ENCODE data around the gene DCTN1. TPM values are rescaled to one million over a fixed set of nuclear protein-coding genes. Genes with fewer than 3 reads are reported as not detected.
A peak's percentile ranks its signal among the peaks of the same experiment; 100 is the strongest.

Gene DCTN1
- total RNA-seq, 3 donors from 2014 or later = 114 to 159 (median 116) TPM

DNA sequence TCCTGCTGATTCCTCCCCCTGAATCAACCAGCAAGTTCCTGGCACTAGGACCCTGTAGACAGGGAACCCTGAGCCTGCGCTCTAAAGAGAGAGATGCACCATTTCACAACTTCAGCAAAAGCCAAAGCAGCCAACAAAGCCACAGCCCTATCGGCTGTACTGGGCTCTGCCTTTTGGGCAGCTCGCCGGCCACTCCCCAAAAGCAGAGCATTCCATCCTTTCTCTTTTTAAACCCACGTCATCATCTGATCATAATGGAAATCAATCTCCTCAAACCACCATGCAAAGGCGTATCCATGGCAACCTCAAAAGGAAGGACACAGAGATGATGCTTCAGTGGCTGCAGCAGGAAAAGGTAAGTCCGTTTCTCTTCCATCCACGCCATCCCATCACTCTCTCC is 5.3 kb upstream of the DCTN1 start:
- ATAC-seq (no peak), DNase-seq (no peak)
- TF ChIP-seq, protein P1, sequence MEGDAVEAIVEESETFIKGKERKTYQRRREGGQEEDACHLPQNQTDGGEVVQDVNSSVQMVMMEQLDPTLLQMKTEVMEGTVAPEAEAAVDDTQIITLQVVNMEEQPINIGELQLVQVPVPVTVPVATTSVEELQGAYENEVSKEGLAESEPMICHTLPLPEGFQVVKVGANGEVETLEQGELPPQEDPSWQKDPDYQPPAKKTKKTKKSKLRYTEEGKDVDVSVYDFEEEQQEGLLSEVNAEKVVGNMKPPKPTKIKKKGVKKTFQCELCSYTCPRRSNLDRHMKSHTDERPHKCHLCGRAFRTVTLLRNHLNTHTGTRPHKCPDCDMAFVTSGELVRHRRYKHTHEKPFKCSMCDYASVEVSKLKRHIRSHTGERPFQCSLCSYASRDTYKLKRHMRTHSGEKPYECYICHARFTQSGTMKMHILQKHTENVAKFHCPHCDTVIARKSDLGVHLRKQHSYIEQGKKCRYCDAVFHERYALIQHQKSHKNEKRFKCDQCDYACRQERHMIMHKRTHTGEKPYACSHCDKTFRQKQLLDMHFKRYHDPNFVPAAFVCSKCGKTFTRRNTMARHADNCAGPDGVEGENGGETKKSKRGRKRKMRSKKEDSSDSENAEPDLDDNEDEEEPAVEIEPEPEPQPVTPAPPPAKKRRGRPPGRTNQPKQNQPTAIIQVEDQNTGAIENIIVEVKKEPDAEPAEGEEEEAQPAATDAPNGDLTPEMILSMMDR (IDR thresholded peaks at IDR 0.05) = no peak
- Histone ChIP-seq H3K4me3 (no peak overlapping the region), H3K4me1 (ENCODE audit: low read depth) (peaks cover 13% of the 10 kb centered on the region), H3K36me3 (ENCODE audit: low read depth) (no peaks in the 10 kb centered on the region), H3K9me3 (no peaks in the 10 kb centered on the region)
- intact Hi-C loops (cut with DNase I, micrococcal nuclease) = no loop called here

DNA sequence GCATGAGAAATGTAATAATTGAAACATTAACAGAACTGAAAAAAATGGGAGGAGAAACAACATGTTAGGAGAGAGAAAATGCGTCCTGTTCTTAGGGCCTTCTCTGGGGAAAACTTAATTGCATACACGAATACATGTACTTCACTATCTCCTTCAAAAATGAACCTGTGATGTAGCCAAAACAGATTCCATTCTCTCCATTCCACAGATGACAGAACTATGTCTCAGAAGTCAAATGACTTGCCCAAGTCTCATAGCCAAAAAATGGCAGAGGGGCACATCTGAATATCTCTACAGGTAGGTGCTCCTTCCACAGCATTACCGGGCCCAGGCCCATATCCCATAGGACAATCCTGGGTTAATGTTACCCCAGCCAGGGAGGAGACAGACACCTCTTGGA is 3.9 kb upstream of the DCTN1 start:
- DNase-seq (no peak), ATAC-seq (no peak)
- Histone ChIP-seq H3K9me3 (no peaks in the 10 kb centered on the region), H3K4me3 (no peak overlapping the region), H3K4me1 (ENCODE audit: low read depth) (peaks cover 14% of the 10 kb centered on the region), H3K36me3 (ENCODE audit: low read depth) (no peaks in the 10 kb centered on the region)
- TF ChIP-seq, protein P1 (IDR thresholded peaks at IDR 0.05) = no peak
- intact Hi-C loops (cut with DNase I, micrococcal nuclease) = no loop called here

DNA sequence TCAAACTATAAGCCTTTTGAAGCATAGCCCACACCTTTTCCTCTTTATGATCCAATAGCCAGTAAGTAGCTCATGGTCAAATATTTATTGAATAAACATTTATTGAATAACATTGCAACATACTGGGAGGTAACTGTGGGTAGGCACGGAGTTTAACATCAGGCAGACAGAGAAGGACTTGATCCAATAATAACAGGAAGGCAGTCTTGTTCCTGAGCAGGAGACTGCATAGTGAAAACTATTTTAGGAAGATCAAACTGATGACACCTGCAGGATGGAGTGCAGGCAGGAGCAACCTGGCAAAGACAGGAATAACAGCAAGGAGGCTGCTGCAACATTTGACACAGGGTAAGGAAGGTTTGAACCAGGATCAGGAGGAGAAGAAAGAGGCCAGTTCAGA is 3.1 kb upstream of the DCTN1 start:
- DNase-seq = no peak
- TF ChIP-seq, protein P1 (IDR thresholded peaks at IDR 0.05) = no peak
- intact Hi-C loops (cut with DNase I, micrococcal nuclease) = no loop called here
- Histone ChIP-seq H3K4me1 (ENCODE audit: low read depth) (peaks cover 14% of the 10 kb centered on the region), H3K36me3 (ENCODE audit: low read depth) (no peaks in the 10 kb centered on the region), H3K9me3 (no peaks in the 10 kb centered on the region), H3K4me3 (no peak overlapping the region)
- peak; percentile 76 for ATAC-seq

DNA sequence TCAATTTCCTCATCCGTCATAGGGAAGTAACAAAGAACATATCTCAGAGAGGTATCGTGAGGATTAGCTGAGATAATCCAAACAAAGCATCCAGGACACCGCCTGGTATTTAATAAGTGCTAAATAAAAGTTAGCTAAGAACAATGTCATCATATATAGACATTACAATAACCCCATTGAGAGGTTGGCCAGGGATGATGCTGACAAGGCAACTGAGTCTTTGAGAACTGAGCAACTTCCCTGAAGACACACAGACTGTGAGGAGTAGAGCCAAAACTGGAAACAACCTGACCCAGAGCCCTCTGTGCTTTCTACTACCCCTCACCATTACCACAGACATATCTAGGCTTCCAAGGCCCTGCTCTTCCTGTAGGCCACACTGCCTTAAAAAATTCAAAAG is 1.6 kb upstream of the DCTN1 start:
- TF ChIP-seq, protein P1 (IDR thresholded peaks at IDR 0.05) = no peak
- H3K4me1 ChIP-seq (ENCODE audit: low read depth) = peaks cover 14% of the 10 kb centered on the region
- ATAC-seq = no peak

DNA sequence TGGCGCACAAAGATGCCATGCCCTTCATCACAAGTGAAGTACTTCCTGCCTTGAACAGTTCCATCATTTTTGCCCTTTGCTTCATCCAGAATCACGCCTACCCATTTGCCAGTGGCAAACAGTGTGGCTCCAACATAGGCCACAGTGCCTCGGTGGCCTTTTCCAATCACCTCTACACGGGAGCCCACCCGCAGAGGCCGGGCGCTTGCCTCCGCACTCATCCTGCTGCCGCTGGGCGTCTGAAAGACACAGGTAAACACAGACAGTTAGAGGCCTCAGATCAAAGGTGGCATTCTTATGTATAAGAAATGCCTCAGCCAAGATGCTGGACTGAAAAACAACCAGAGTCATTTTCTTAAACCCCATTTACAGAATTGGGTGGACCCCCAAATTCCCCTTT is 2.1 kb downstream of the DCTN1 start:
- ATAC-seq = no peak
- H3K4me3 ChIP-seq = no peak overlapping the region
- TF ChIP-seq, protein P1 (IDR thresholded peaks at IDR 0.05) = no peak
- no peaks in the 10 kb centered on the region for H3K36me3 ChIP-seq (ENCODE audit: low read depth)
- no peaks in the 10 kb centered on the region for H3K9me3 ChIP-seq
- intact Hi-C loops (cut with DNase I, micrococcal nuclease) = no loop called here
- H3K4me1 ChIP-seq (ENCODE audit: low read depth) = peaks cover 19% of the 10 kb centered on the region
- no peak for DNase-seq

More for the DNA sequence above, 1.6 kb upstream of the DCTN1 start:
- no peak for DNase-seq
- no peaks in the 10 kb centered on the region for H3K36me3 ChIP-seq (ENCODE audit: low read depth)
- no peak overlapping the region for H3K4me3 ChIP-seq
- H3K9me3 ChIP-seq = no peaks in the 10 kb centered on the region
- intact Hi-C loops (cut with DNase I, micrococcal nuclease) = no loop called here

DNA sequence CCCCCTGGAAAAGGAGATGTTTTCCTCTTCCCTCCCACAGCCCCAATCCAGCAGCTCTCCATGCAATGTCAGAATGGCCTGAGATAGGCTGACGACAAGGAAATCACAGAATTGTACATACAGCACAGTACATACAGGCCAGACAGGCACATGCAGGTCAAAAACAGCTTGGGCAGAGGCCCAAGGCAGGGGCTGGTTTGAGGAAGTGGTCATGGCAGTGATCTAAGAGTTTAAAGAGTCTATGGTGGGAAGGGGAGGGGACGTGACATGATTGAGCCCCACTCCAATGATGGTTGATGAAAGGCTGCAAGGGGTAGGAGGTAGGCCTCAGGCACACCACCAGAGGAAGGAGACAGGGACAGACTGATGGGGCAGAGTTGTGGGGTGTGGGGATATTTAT is 4.3 kb downstream of the DCTN1 start:
- intact Hi-C loops (cut with DNase I, micrococcal nuclease) = no loop called here
- Histone ChIP-seq H3K4me1 (ENCODE audit: low read depth) (peaks cover 24% of the 10 kb centered on the region), H3K9me3 (no peaks in the 10 kb centered on the region), H3K36me3 (ENCODE audit: low read depth) (no peaks in the 10 kb centered on the region), H3K4me3 (no peak overlapping the region)
- TF ChIP-seq, protein P1 (IDR thresholded peaks at IDR 0.05) = no peak
- DNase-seq (no peak), ATAC-seq (no peak)

Measured in mucosa of descending colon (tissue), 3 donors.